GM23248 (cell line): ENCODE results near the gene SOWAHB.

Experiments used
- EZH2 ChIP-seq: fragments of 200-600 bp; sonication (generic); IDR thresholded peaks from 2 replicates; pipeline ENCODE4 v1.6.1; 2018; ENCODE audit warnings: antibody characterized with exemption, mild to moderate bottlenecking; ENCODE audit not compliant: insufficient read depth, poor library complexity, severe bottlenecking
- EZH2phosphoT487 ChIP-seq: fragments of 200-600 bp; sonication (generic); IDR thresholded peaks from 2 replicates; pipeline ENCODE4 v1.6.1; 2018; ENCODE audit warnings: antibody characterized with exemption, moderate library complexity, mild to moderate bottlenecking, low read depth; ENCODE audit not compliant: insufficient read depth

GRCh38 chr4:76854858-76855257 lies 43.1 kb downstream of the SOWAHB start:
- no peak for TF ChIP-seq EZH2
- no peak for TF ChIP-seq EZH2phosphoT487
